ENCODE results near the gene BID.

DNA sequence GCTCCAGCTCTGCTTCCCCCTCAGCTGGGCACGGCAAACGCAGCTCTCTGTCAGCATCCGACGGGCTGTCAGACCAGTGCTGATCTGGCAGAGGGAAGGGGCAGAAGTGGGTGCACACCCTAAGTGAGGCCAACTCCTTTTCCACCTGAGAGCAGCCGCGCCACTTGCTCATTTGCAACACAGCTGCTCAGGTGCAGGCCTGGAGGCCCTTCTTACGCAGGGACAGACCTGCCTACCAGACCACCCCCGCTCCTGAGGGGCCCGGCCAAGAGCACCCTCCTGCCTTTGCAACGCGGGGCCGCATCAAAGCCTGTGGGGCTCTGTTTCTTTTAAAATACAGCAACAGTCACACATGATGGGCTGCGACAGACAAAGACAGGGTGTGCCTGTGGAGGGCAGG, 47.8 kb upstream of the BID start:
- TF ChIP-seq, protein P1, sequence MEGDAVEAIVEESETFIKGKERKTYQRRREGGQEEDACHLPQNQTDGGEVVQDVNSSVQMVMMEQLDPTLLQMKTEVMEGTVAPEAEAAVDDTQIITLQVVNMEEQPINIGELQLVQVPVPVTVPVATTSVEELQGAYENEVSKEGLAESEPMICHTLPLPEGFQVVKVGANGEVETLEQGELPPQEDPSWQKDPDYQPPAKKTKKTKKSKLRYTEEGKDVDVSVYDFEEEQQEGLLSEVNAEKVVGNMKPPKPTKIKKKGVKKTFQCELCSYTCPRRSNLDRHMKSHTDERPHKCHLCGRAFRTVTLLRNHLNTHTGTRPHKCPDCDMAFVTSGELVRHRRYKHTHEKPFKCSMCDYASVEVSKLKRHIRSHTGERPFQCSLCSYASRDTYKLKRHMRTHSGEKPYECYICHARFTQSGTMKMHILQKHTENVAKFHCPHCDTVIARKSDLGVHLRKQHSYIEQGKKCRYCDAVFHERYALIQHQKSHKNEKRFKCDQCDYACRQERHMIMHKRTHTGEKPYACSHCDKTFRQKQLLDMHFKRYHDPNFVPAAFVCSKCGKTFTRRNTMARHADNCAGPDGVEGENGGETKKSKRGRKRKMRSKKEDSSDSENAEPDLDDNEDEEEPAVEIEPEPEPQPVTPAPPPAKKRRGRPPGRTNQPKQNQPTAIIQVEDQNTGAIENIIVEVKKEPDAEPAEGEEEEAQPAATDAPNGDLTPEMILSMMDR (IDR thresholded peaks at IDR 0.05; ENCODE audit: insufficient read depth, low read length): no peak
- no peak for TF ChIP-seq POLR2AphosphoS5 (IDR thresholded peaks at IDR 0.05; ENCODE audit: low read depth)
